ENCODE results near the gene AK8.
A peak's percentile ranks its signal among the peaks of the same experiment; 100 is the strongest.

Gene AK8

DNA sequence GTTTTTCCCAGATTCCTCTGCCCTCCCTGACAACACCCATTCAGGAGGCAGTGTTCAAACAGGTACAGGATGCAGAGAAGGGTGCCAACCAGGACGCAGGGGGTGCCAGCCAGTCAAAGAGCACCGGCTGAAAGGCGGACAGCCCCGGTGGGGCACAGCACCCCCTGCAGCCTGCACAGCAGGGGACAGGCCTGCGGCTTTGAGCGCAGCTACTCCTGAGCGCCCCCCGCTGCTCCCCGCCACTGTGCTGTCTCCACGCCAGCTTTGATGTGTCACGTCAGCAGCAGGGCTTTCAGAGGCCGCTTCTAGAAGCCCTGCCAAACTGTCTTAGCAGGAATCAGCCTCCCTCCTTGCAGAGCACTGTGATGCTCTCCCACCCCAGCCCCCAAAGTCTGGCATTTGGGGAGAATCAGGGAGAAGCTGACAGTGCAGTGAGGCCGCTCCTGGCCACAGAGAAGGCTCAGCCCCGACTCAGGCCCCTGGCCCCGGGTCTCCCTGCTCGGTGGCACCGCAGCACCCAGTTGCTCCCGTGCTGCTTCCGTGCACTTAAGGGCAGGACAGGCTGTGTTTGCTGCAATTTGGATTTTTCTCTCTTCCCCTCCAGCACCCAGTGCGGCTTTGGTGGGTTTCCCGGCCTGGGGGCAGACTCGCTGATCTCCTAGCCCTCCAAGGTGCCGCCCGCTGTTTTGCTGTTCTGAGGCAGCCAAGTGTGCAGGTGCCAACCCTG, 20.3 kb downstream of the AK8 start:
- peak; percentile 18 for DNase-seq

DNA sequence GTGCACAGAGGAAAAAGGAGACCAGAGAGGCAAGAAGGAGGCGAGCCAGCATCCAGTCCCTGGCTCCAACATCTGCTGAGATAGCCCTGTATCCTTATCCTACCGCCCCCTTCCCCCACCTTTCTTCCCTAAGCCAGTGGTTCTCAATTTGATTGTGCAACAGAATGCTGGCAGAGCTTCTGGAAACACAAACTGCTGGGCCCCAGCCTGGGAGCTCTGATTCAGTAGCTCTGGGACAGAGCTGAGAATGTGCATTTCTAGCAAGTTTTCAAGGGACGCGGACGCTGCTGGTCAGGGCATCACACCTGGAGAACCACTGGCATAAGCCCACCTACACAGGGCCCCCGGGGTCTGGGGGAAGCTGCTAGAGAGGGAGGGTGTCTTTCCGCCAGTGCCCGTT, 21.1 kb downstream of the AK8 start:
- no peak for DNase-seq

DNA sequence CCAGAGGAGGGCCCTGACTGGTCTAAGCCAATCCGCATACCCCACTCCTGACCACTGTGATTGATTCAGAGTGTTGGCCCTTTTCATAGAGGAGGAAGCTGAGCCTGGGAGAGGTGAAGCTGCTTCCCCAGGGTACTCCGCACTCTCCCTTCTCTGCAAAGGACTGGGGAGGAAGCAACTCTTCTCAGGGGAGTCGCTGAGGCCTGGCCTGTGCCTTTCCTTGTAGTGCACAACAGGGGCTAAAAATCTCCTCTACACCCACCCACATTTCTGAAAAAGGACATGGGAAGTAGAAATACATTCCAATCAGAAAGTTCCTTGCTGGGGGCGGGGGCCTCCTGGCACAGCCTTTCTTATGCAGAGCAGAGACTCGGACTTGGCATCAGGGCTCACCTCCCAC, 22.2 kb downstream of the AK8 start:
- no peak for DNase-seq

GRCh38 chr9:132854832-132855231, 23.3 kb downstream of the AK8 start:
- no peak for DNase-seq

DNA sequence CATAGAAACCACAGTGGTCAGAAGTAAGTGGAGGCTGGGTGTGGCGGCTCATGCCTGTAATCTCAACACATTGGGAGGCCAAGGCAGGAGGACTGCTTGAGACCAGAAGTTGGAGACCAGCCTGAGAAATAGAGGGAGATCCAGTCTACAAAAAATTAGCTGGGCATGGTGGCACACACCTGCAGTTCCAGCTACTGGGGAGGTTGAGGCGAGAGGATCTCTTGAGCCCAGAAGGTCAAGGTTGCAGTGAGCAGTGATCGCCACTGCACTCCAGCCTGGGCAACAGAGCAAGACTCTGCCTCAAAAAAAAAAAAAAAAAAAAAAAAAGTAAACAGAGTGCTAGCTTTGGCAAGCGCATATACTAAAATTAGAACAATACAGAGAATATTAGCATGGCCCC, 24.6 kb downstream of the AK8 start:
- no peak for DNase-seq

GRCh38 chr9:132849185-132849706, 28.8 kb downstream of the AK8 start:
- no peak for DNase-seq

GRCh38 chr9:132846918-132847515, 31.1 kb downstream of the AK8 start:
- DNase-seq = no peak

DNA sequence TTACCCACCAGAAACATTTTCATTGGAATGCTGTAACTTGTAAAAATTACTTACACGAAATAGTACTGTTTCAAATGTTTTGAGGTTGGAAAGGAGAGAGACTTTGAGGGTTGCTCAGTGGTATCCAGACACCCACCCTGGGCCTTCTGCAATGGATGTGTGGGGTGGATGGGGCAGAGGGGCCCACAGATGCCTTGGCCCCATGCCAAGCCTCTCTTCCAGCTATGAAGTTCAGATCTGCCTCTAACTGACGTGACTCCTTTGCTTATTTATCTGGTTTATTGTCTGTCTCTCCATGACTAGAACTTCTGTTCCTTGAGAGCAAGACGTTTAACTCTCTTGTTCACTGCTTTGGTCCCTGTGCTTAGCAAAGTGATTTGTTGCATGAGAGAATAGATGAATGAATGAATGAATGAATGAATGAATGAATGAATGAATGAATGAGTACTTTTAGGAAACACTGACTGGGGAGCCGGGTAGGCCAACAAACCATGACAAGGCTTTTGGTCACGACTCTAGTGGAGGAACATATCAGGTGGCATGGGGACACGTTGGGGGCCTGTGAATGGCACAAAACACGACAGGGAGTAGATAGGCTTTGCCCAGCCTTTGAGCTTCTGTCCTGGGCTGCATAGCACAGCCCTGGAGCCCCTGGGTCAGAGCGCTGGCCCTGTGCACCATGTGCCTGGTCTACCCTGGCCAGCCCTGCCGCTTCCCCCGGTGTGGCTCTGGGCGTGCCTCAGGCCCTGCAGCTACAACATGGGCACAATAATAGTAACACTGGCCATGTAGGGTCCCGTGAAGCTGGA, 31.8 kb downstream of the AK8 start:
- no peak for DNase-seq

DNA sequence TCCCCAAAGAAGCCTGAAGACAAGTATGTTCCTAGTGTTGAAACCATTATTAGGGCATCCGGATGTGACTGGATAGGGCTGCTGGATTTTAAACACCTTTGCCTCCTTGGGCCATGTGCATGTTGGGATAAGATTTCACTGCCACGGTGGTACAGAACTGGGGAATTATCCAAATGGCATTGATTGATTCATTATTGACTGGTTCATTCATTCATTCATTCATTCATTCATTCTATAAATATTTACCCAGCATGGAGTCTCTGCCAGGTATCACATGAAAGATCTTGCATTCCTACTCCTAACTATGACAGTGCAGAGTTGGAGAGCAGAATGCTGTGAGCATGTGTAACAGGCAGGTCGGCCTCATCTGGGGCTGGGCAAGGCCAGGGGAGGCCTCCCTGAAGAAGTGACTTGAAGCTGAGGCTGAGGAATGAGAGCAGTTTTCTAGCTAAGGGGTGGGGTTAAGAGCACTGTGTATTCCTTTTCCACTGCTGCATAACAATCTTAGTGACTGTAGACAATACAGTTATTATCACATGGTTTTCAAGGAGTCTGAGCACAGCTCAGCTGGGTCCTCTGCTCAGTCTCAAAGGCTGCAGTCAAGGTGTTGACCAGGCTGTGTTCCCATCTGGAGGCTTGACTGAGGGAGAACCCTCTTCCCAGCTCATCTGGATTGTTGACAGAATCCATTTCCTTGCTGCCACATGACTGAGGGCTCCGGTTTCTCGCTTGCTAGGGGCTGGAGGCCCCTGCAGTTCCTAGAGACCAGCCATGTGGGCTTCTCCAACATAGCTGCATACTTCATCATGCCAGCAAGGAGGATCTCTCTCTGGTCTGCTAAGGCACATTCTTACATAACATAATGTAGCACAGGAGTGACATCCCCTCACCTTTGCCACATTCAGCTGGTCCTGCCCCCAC, 35.7 kb downstream of the AK8 start:
- DNase-seq = no peak

- peak; percentile 28 for DNase-seq
Measured at GRCh38 chr9:132840980-132841379, 37.1 kb downstream of the AK8 start.

DNA sequence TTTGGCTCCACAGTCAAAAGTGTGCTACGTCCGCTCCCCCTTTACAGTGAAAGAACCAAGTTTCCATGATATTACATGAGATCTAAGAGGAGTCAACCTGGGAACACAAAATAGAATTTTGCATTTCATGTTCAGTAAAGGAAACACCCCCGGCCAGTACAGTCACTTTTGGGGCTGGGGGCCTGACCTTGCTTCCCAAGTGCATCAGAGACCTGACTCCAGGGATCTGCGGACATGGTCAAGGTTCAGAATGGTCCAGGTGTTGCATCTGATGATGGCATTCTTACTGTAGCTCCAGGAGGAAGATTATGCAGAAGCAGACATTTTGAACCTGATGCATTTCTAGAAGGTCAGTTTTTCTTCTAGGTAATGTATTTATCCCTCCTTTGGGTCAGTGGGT, 39.8 kb downstream of the AK8 start:
- no peak for DNase-seq

DNA sequence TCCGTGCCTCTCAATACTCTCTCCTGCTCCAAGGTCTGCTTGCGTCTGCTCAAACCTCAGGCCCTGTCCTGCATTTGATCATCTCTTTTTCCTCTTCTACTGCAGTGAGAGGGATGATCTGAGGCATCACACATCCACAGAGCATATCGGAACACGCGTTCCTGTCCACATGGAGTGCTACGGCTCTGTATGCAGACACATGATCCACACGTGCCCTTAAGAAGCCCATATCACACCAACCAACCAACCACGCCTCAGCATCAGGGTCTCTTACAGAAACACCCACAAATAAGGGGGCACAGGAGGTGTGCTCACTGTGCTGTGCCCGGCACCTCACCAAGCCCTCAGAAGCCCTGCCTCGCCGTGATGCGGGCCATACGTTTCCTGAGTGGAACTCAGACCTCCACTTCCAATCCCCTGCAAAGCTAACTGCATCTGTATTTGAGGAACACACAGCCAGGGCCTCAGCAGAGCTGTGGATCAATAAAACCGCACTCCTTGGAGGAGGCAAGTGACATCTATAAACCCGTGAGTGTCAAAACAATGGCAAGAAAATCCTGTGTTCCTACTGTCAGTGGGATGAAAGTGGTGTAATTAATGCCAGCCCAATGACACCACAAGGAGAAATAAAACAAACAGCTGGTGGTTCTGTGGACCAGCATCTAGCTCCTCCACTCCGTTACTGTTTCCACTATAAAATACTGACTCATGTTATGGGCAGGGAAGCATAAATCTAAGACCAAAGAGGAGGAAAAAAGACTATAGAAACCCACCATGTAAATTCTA, 40.4 kb downstream of the AK8 start:
- DNase-seq = no peak

- DNase-seq = no peak
Measured at GRCh38 chr9:132834343-132834742, 43.7 kb downstream of the AK8 start.

GRCh38 chr9:132833550-132834121, 44.4 kb downstream of the AK8 start:
- DNase-seq = peak; percentile 20

GRCh38 chr9:132832171-132832881, 45.8 kb downstream of the AK8 start:
- DNase-seq = no peak

- no peak for DNase-seq
Measured at GRCh38 chr9:132828201-132828770, 49.8 kb downstream of the AK8 start.

DNA sequence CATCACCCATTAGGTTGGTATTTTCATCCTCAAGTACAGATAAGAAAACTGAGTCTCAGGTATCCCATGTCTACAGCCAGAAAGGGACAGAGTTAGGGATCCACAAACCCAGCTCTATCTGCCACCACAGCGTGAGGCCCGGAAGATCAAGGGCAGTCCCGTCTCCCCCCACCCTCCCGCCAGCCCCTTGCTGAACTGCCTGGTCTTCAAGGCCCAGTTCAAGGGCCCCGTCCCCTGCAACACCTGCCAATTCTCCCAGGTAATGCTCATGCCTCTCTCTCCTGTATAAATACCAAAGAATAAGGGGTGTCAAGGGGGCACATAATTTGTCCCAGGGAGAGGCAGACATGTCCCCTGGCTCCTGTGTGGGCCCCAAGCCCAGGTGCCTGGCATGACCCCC, 50.7 kb downstream of the AK8 start:
- no peak for DNase-seq

DNA sequence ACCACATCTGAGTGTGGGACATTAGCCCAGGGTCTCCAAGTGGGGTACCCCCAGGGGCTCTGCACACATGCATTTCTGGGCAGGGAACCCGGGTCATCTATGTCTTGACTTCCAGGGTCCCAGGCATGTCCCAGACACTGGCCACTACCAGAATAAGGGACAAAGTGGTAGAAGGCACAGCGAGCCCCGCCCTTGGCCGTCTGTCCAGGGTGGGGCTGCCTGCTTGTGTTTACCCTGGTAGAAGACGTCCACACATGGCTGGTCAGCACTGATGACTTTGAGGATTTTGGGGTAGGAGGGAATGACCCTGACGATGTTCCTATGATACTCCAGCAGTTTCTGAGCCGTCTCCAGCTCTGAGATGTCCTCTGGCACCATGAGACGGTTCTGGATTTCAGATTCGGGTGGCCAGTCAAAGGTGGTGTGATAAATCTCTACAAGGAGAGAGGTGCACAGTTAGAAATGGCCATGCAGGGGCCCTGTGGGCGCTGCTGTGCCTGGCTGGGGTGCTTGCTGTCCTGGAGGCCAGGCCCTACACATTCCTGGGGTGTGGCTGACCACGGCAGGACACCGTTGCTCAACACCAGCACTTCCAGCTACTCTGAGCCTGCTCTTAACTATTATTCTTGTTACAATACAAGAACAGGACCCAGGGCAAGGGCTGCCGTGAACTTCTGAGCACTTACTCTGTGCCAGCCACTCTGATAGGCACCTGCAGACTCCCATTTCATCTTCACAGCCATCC, 51.3 kb downstream of the AK8 start:
- no peak for DNase-seq

DNA sequence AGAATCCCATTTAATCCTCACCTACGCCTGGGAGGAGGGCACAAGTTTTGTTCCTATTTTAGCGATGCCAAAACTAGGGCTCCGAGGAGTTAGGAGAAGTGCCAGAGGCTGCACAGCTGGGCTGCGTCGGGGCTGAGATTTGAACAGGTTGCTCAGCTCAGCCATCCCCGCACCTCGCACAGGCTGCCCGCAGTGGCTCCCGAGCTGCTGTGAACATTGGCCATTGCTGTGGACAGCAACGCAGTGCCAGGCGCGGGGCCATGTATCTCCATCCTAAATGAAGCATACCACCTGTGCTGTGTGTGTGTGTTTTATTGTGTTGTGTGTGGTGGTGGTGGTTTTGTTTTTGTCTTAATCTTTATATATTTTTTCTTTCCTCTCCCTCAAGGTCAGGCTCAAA, 52.0 kb downstream of the AK8 start:
- DNase-seq = no peak

DNA sequence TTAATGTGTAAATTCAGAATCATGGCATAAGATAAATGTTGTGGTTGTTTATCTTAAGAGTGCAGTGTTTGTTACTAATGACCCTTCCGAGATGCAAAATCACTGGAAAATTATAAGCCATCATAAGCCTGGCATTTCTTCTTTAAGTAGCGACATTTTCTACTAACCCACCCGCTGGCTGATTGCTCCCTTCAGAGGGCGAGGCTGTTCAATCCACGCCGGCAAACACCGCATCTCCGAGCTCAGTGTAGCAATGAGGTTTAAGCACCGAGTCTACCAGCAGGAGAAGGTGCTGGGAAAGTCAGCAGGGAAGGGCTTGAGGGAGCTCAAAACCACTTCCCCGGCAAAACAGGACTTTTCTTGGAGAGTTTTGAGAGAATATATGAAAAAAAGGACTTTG, 52.7 kb downstream of the AK8 start:
- DNase-seq = peak; percentile 16
